HG02981 (cell line): ENCODE results near the gene NKAPL.
"Not testable (repeated sequence)": the region's sequence is repeated elsewhere in the genome, so short reads cannot be mapped to it uniquely, and the experiment has no call there.

Experiments used
- ATAC-seq: cut with Tn5 transposase; IDR thresholded peaks from one replicate; pipeline ENCODE4 v1.9.1; 2021; ENCODE audit warnings: mild to moderate bottlenecking, moderate library complexity; ENCODE audit not compliant: unreplicated experiment

NKAPL gene

DNA sequence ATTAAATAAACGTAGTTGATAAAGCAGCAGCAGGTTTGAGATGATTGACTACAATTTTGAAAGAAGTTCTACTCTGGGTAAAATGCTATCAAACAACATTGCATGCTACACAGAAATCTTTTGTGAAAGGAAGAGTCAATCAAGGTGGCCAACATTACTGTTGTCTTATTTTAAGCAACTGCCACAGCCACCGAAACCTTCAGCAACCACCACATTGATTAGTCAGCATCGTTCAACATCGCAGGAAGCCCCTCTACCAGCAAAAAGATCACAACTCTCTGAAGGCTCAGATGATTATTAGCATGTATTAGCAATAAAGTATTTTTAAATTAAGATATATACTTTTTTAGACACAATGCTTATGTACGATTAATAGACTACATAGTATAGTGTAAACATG is 36.2 kb downstream of the NKAPL start:
- no peak for ATAC-seq

DNA sequence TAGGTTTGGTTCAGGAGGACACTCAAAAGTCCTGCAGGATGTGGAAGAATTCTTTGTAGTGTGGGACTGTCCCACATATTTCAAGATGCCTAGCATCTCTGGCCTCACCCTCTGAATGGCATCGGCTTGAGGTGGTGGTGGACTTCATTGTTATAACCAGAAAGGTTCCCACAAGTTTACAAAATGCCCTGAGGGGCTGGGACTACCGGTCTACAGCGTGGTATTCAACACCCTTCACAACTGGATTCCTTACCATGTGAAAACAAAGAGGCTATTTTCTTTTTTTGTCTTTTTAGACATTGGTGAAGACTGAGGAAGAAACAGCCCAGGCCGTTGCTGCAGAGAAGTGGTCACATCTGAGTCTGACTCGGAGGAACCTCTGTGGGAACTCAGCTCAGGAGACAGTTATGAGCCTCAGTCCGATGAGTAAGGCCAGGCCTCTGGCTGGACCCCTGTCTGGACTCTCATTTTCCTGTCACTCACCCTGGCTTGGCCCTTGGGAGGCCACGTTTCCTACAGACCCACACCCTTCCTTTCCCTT is 37.5 kb downstream of the NKAPL start:
- ATAC-seq: no peak

DNA sequence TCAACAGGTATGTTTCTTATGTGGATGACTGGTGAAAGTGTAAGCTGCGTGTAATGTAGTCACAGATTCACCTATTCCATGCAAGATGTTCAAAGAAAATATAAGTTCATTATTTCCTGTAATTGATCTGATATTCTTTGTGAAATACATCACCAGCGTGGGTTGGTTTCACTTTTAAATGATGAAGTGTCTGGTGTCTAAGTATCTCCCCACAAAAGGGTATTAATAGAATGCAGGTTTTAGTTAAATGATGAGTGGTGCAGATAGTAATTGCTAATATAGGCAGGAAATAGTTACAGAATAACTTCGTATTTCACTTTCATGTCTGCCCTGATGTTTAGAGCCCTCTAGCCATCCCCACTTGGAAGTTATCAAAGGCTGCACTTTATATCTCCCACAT is 44.5 kb downstream of the NKAPL start:
- peak; percentile 92 for ATAC-seq

DNA sequence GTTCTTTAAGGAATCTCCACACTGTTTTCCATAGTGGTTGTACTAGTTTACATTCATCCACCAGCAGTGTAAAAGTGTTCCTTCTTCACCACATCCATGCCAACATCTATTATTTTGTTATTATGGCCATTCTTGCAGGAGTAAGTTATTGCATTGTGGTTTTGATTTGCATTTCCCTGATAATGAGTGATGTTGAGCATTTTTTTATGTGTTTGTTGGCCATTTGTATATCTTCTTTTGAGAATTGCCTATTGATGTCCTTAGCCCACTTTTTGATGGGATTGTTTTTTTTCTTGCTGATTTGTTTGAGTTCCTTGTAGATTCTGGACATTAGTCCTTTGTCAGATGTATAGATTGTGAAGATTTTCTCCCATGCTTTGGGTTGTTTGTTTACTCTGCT is 47.3 kb downstream of the NKAPL start:
- not testable (repeated sequence) for ATAC-seq
